Measurements from ENCODE around the gene CAMK2D.

Gene CAMK2D

DNA sequence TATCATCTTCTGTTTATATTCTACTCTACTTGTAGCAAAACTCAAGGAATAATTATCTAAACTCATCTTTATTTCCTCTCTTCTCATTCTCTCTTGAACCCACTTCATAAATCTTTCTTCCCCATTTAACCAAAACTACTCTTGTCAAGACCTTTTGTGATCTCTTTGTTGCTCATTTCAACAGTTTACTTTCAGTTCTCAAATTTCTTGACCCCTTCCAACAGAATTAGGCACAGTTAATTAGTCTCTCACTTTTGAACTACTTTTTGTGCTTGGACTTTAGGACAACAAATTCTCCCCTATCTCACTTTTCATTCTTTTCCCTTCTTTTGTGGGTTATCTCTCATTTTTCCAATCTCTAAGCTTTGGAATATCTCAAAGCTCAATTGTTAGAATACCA, 27.4 kb upstream of the CAMK2D start:
- ChIA-PET CTCF (no interaction called here), POLR2A (no interaction called here)
- H3K4me3 ChIP-seq (ENCODE audit: low read depth, low read length), result no peak overlapping the region
- TF ChIP-seq, protein P1, sequence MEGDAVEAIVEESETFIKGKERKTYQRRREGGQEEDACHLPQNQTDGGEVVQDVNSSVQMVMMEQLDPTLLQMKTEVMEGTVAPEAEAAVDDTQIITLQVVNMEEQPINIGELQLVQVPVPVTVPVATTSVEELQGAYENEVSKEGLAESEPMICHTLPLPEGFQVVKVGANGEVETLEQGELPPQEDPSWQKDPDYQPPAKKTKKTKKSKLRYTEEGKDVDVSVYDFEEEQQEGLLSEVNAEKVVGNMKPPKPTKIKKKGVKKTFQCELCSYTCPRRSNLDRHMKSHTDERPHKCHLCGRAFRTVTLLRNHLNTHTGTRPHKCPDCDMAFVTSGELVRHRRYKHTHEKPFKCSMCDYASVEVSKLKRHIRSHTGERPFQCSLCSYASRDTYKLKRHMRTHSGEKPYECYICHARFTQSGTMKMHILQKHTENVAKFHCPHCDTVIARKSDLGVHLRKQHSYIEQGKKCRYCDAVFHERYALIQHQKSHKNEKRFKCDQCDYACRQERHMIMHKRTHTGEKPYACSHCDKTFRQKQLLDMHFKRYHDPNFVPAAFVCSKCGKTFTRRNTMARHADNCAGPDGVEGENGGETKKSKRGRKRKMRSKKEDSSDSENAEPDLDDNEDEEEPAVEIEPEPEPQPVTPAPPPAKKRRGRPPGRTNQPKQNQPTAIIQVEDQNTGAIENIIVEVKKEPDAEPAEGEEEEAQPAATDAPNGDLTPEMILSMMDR (IDR thresholded peaks at IDR 0.05; ENCODE audit: insufficient read depth, low read length, missing control alignments), result no peak
- no peak for DNase-seq (ENCODE audit: low read depth, low spot score)

DNA sequence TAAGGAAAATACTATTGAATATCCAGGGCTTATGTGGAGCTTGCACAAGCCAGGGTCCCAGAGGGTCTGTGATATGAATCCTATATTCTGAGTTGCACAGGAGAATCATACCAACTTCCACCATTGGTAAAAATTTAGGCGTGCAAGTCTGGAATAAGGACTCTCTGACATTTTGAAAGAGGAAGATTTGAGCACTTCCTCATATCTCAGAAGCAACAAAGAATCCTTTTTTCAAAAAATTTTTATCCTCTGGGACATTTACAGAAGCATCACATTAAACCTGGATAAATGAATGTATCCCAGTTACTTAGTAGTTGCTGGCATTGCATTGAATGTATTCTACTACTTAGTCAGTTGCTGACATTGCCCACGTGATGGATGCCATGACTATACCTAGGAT, 24.2 kb upstream of the CAMK2D start:
- ChIA-PET CTCF (interaction anchor here (1.8 to 2.5 kb wide), 2 partner anchors 11 to 599 kb away, joined by 5 to 10 read pairs; no protein-coding TSS in a partner anchor), POLR2A (no interaction called here)
- H3K4me3 ChIP-seq (ENCODE audit: low read depth, low read length), result no peak overlapping the region
- TF ChIP-seq, protein P1 (IDR thresholded peaks at IDR 0.05; ENCODE audit: insufficient read depth, low read length, missing control alignments), result no peak
- no peak for DNase-seq (ENCODE audit: low read depth, low spot score)

DNA sequence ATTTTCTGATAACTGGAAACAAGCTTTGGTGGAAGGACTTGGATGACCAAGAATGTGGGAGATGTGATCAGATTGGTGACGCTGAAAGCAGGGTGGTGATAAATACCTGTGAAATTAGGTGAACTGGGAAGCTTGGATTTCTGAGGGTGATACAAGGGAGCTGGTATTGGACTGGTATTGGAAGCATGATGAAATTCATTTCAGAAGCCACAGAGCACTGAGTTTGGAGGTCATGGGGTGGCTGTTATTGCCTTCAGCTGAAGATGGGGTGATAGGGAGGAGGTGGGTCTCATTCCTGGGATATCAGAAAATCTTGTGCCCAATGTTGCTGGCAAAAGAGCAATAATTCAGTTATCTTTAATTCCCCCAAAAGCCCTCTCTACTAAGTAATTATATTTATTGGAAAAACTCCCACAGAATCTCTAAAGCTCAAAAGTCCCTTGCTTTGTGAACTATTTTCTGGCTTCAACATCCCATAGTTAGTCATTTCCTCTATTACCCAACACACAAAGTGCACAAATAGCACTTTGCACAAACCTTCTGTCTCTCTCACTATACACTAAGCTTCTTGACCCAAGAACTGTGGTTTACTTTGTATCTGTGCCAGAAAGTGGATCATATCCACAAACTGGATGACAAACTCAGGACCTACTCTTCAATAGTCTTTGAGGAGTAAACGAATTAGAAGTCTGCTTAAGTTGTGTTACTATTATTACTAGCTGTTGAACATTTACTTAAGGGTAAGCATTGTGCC, 23.1 kb upstream of the CAMK2D start:
- CTCF ChIA-PET, result interaction anchor here (0.7 to 2.5 kb wide), 9 partner anchors 8 to 600 kb away, joined by 3 to 10 read pairs (median 3); no protein-coding TSS in a partner anchor
- TF ChIP-seq, protein P1 (IDR thresholded peaks at IDR 0.05; ENCODE audit: insufficient read depth, low read length, missing control alignments), result no peak
- DNase-seq (ENCODE audit: low read depth, low spot score), result peak; percentile 94
- POLR2A ChIA-PET, result interaction anchor here (0.6 kb wide), 1 partner anchor 749 kb away, joined by 4 read pairs; no protein-coding TSS in a partner anchor
- no peak overlapping the region for H3K4me3 ChIP-seq (ENCODE audit: low read depth, low read length)

DNA sequence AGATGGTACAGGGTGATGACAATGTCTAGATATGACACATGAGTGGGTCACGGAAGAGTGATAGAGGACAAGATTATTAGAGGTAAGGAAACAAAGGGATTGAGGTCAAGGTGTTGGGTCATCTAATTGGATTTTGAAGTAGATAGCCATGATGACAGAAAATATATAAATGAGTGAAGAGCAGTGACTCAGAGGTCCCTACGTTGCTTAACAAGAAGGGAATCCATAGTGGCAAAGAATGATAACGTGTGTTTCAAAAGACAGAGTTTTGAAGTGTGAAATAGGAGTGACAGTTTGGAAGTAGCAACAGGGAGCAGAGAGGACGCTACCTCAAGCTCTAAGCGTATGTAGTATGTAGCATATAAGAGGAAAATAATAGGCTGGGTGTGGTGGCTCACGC, 22.2 kb upstream of the CAMK2D start:
- CTCF ChIA-PET, result interaction anchor here (0.7 to 2.5 kb wide), 13 partner anchors 9 to 600 kb away, joined by 3 to 10 read pairs (median 3); no protein-coding TSS in a partner anchor

DNA sequence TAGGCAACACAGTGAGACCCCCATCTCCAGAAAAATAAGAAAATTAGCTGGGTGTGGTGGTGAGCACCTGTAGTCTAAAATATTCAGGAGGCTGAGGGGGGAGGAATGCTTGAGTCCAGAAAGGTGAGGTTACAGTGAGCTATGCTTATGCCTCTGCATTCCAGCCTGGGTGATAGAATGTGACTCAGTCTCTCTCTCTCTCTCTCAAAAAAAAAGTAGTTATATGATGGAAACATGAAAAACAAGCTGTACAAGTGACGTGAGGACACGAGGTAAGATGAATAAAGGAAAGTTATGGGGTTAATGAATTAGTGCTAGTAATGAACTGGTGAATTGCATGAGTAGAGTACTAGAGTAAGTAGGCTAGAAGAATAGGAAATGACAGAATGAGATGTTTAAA, 21.8 kb upstream of the CAMK2D start:
- POLR2A ChIA-PET, result no interaction called here
- H3K4me3 ChIP-seq (ENCODE audit: low read depth, low read length), result no peak overlapping the region
- TF ChIP-seq, protein P1 (IDR thresholded peaks at IDR 0.05; ENCODE audit: insufficient read depth, low read length, missing control alignments), result no peak
- CTCF ChIA-PET, result interaction anchor here (0.6 to 2.6 kb wide), 14 partner anchors 8 to 600 kb away, joined by 3 to 11 read pairs (median 4); no protein-coding TSS in a partner anchor
- no peak for DNase-seq (ENCODE audit: low read depth, low spot score)

More for the DNA sequence above, 22.2 kb upstream of the CAMK2D start:
- no peak for DNase-seq (ENCODE audit: low read depth, low spot score)
- POLR2A ChIA-PET, result no interaction called here
- H3K4me3 ChIP-seq (ENCODE audit: low read depth, low read length), result no peak overlapping the region
- TF ChIP-seq, protein P1 (IDR thresholded peaks at IDR 0.05; ENCODE audit: insufficient read depth, low read length, missing control alignments), result no peak

DNA sequence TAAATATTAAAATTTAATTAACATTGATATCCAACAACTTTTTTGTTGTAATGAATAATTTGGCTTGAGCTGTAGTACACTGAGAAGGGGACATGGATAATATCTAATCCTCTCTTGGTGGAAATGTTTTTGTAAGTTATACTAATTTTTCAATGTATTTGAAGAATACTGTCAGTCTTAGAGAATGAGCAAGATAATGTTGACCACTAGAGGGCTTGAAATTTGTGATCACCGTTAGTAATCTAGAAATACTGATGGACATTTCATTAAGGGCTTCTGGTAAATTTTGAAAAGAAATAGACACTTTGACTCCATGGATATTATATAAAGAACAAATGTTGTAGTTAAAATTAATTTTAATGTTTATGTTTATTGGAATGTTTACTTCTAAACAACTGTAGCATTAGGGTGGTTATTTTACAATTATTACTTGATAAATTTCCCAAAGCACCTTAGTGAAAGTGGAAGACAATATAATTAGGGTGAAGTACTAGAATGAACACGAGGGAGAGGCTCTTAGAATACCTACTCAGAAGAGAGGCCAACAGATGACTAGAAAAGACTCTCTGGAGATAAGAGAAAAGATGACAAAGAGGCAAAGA, 20.0 kb upstream of the CAMK2D start:
- ChIA-PET CTCF (interaction anchor here (0.9 to 2.6 kb wide), 4 partner anchors 14 to 386 kb away, joined by 3 to 11 read pairs (median 6); no protein-coding TSS in a partner anchor), POLR2A (no interaction called here)
- TF ChIP-seq, protein P1 (IDR thresholded peaks at IDR 0.05; ENCODE audit: insufficient read depth, low read length, missing control alignments), result peak; percentile 42
- no peak overlapping the region for H3K4me3 ChIP-seq (ENCODE audit: low read depth, low read length)
- DNase-seq (ENCODE audit: low read depth, low spot score), result no peak
